Measurements from ENCODE around the gene SLC6A13. TPM values are rescaled to one million over a fixed set of nuclear protein-coding genes. Genes with fewer than 3 reads are reported as not detected.

SLC6A13 gene
- total and polyA plus RNA-seq, 2 donors (not counting 1 experiment from before 2014, with no cell fraction given): 0.22 to 0.54 TPM

DNA sequence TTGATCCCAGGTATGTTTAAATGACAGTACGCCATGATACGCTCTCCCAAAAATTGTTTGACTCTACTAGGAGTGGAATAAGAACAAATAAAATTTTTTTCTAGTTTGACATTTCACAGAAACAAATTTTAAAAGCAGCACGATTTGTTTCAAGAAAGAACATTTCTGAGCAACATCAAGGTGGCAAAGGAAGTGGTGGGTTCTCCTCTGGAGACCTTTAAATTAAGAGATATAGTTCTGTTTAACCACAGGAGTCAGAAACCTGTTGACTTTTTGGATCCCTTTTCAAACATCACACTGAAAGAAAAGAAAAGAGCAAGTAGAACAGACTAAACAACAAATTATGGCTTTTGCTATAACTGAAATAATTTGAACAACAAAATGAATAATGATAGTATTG is 2.5 kb upstream of the SLC6A13 start:
- intact Hi-C loops (cut with micrococcal nuclease): no loop called here
- Histone ChIP-seq H3K9me3 (ENCODE audit: control extremely low read depth in 1 of 3, control insufficient read depth in 2 of 3, insufficient read depth in 1 of 3, low read length in 2 of 3) (no peaks in the 10 kb centered on the region), H4K20me1 (ENCODE audit: control insufficient read depth, insufficient read depth, low read length, poor library complexity, severe bottlenecking) (no peaks in the 10 kb centered on the region), H3K36me3 (replicated peaks in 1 of 2; ENCODE audit: control extremely low read depth in 1 of 2, control insufficient read depth in 1 of 2, extremely low read depth in 1 of 2, insufficient read depth in 2 of 2, low read length in 1 of 2) (no peaks in the 10 kb centered on the region), H3K27ac (ENCODE audit: low read length in 2 of 2) (no peak overlapping the region), H3K79me2 (ENCODE audit: control insufficient read depth, insufficient read depth, low read length) (no peaks in the 10 kb centered on the region), H3K4me3 (ENCODE audit: control extremely low read depth in 1 of 5, extremely low read depth in 1 of 5, insufficient read depth in 1 of 5, low read depth in 2 of 5, low read length in 4 of 5) (no peak overlapping the region), H2AFZ (ENCODE audit: insufficient read depth, low read depth, low read length, poor library complexity, severe bottlenecking) (no peak overlapping the region), H3K9ac (ENCODE audit: low read length) (no peak overlapping the region), H3K4me2 (replicated peaks; ENCODE audit: low read depth, low read length, poor library complexity, severe bottlenecking) (no peak overlapping the region), H3K27me3 (replicated peaks in 1 of 4; ENCODE audit: control extremely low read depth in 1 of 4, control insufficient read depth in 3 of 4, insufficient read depth in 4 of 4, low read length in 3 of 4) (peaks cover 0 to 3% (median 0%) of the 10 kb centered on the region in 4 experiments), H3K4me1 (ENCODE audit: control insufficient read depth in 2 of 2, insufficient read depth in 2 of 2, low read length in 2 of 2) (no peaks in the 10 kb centered on the region)
- ChIA-PET POLR2A (no interaction called here), CTCF (no interaction called here)
- Mint-ChIP-seq H3K4me3 (no peak overlapping the region), H3K27me3 (peaks cover 5% of the 10 kb centered on the region), H3K27ac (no peak overlapping the region), H3K4me1 (no peaks in the 10 kb centered on the region), H3K9me3 (ENCODE audit: insufficient read depth) (no peaks in the 10 kb centered on the region)
- DNase-seq (no peak), ATAC-seq (ENCODE audit: low read depth) (no peak)
- WGBS (ENCODE audit: insufficient coverage): no CpG with 5 or more reads among the region's 3 CpGs
- no peak for TF ChIP-seq EZH2 (IDR thresholded peaks at IDR 0.05; ENCODE audit: borderline replicate concordance, insufficient read depth, low read depth, low read length, poor library complexity, severe bottlenecking)
- TF ChIP-seq, protein P1, sequence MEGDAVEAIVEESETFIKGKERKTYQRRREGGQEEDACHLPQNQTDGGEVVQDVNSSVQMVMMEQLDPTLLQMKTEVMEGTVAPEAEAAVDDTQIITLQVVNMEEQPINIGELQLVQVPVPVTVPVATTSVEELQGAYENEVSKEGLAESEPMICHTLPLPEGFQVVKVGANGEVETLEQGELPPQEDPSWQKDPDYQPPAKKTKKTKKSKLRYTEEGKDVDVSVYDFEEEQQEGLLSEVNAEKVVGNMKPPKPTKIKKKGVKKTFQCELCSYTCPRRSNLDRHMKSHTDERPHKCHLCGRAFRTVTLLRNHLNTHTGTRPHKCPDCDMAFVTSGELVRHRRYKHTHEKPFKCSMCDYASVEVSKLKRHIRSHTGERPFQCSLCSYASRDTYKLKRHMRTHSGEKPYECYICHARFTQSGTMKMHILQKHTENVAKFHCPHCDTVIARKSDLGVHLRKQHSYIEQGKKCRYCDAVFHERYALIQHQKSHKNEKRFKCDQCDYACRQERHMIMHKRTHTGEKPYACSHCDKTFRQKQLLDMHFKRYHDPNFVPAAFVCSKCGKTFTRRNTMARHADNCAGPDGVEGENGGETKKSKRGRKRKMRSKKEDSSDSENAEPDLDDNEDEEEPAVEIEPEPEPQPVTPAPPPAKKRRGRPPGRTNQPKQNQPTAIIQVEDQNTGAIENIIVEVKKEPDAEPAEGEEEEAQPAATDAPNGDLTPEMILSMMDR (IDR thresholded peaks at IDR 0.05): no peak

DNA sequence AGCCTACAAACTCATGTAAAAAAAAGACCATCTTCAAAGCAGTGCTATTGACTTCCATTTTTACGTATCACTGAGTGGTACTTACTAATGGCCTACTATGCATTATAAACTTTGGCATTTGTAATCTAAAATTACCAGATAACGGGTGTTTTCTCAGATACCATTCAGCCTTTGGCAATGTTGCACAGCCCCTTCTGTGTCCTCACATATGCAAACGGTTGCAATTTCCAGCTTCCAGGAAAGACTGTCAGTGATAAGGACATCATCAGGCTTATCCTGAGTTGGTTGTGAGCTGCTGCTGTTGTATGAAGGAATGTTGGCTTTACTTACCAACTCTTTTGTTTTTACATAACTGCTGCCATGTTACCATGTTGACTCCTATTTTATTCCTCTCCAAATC is 1.6 kb upstream of the SLC6A13 start:
- no peak overlapping the region for H3K4me2 ChIP-seq (replicated peaks; ENCODE audit: low read depth, low read length, poor library complexity, severe bottlenecking)
- no peaks in the 10 kb centered on the region for H3K79me2 ChIP-seq (ENCODE audit: control insufficient read depth, insufficient read depth, low read length)
- H3K27me3 ChIP-seq (replicated peaks in 1 of 4; ENCODE audit: control extremely low read depth in 1 of 4, control insufficient read depth in 3 of 4, insufficient read depth in 4 of 4, low read length in 3 of 4): peaks cover 0 to 8% (median 4%) of the 10 kb centered on the region in 4 experiments
- H3K4me3 Mint-ChIP-seq: no peak overlapping the region
- H4K20me1 ChIP-seq (ENCODE audit: control insufficient read depth, insufficient read depth, low read length, poor library complexity, severe bottlenecking): no peaks in the 10 kb centered on the region
- H3K9me3 ChIP-seq (ENCODE audit: control extremely low read depth in 1 of 3, control insufficient read depth in 2 of 3, insufficient read depth in 1 of 3, low read length in 2 of 3): no peaks in the 10 kb centered on the region
- ChIA-PET CTCF (no interaction called here), POLR2A (no interaction called here)
- H3K4me1 ChIP-seq (ENCODE audit: control insufficient read depth in 2 of 2, insufficient read depth in 2 of 2, low read length in 2 of 2): no peaks in the 10 kb centered on the region
- no peak overlapping the region for H3K27ac Mint-ChIP-seq
- 88% methylated on average over 1 of the region's 3 CpGs for WGBS (ENCODE audit: insufficient coverage)
- no peaks in the 10 kb centered on the region for H3K9me3 Mint-ChIP-seq (ENCODE audit: insufficient read depth)
- ATAC-seq (ENCODE audit: low read depth) (no peak), DNase-seq (no peak)
- H3K27me3 Mint-ChIP-seq: peaks cover 14% of the 10 kb centered on the region
- no peak overlapping the region for H3K27ac ChIP-seq (ENCODE audit: low read length in 2 of 2)
- intact Hi-C loops (cut with micrococcal nuclease): no loop called here
- no peaks in the 10 kb centered on the region for H3K4me1 Mint-ChIP-seq
- H2AFZ ChIP-seq (ENCODE audit: insufficient read depth, low read depth, low read length, poor library complexity, severe bottlenecking): no peak overlapping the region
- no peak overlapping the region for H3K4me3 ChIP-seq (ENCODE audit: control extremely low read depth in 1 of 5, extremely low read depth in 1 of 5, insufficient read depth in 1 of 5, low read depth in 2 of 5, low read length in 4 of 5)
- no peak overlapping the region for H3K9ac ChIP-seq (ENCODE audit: low read length)
- TF ChIP-seq, protein P1 (IDR thresholded peaks at IDR 0.05): no peak
- no peak for TF ChIP-seq EZH2 (IDR thresholded peaks at IDR 0.05; ENCODE audit: borderline replicate concordance, insufficient read depth, low read depth, low read length, poor library complexity, severe bottlenecking)
- no peaks in the 10 kb centered on the region for H3K36me3 ChIP-seq (replicated peaks in 1 of 2; ENCODE audit: control extremely low read depth in 1 of 2, control insufficient read depth in 1 of 2, extremely low read depth in 1 of 2, insufficient read depth in 2 of 2, low read length in 1 of 2)

Data from B cell (primary cell).